DMS 273 treated with DMSO at 0.1 percent for 48 hours (cell line): ENCODE measurements around the gene CPA5.
"Not testable (repeated sequence)": the region's sequence is repeated elsewhere in the genome, so short reads cannot be mapped to it uniquely, and the experiment has no call there.

Source experiments
- DNase-seq: peaks from one replicate; lab custom pipeline; 2025; lab: John Stamatoyannopoulos, UW

The CPA5 gene

GRCh38 chr7:130344271-130344866 is at the start of gene CPA5:
Gene CPA5, plus strand, starts transcription at chr7:130344816. Its CDS starts 1,670 bp downstream, at chr7:130346486.
- DNase-seq: no peak

GRCh38 chr7:130296221-130296951 is 48.2 kb upstream of the CPA5 start:
- no peak for DNase-seq

DNA sequence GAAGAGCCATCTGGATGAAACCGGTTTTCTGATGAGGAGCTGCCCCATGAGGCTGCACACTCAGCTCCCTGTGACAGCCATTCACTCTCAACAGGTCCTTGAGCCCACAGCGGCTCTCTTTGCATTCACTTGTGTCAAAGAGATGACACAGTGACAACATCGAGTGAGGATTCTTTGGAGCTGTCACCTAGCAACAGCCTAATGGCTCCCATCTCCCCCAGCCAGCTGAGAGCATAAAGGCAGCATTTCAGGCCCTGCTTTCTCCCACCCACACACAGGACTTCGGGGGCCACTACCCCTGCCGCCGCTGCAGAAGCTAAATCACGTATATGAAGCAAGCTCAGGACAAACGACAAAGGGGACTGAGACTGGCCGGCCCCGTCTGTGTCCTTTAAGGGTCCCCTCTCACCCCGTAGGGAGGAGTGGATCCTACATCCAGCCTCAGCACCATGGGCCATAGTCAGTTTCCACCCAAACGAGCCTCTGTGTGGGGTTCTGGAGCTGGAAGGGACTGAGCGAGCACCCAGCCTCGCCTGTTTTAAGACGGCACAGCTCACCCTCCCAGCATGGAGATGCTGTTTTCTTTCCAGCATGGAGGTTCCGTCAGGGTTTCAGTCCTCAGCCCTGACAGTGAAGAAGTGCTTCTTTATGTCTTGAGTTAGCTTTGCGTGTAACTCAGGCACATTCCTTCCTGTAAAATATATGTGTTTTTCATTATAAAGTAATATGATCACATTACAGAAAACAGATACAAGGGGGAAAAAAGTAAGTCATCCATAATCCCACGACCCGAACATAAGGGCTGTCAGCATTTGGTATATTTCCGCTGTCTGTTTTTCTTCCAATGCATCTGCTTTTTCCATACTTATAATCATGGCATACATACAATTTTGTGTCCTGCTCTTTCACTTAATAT is 46.7 kb upstream of the CPA5 start:
- no peak for DNase-seq

DNA sequence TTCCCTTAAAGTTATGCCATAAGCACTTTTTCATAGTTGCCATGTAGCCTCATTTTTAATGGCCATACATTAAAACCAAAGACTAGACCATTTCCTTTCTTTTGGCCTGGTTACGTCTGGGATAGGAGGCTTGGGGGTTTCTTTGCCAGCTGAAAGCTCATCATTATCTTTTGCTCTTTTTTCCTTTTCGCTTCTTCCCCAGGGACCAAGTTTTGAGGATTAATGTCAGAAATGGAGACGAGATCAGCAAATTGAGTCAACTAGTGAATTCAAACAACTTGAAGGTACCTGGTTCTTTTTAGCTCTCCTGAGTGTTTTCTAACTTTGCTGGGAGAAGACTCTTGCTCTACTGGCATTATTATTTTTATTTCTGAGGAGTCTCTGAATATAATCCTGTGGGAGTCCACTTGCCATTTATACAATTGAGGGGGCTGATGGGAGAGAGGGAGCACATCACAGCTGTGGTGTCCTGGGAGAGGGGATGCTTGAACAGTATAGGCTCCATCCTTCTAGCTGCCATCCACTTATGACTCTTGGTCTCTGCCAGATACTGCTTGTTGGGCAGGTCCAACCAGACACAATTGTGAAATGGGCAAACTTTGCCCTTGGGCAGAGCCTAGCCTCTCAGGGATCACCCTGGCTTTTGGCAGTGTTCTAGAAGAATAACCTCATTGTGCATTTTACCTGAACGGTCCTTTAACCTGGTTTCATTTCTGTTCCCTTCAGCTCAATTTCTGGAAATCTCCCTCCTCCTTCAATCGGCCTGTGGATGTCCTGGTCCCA is 45.9 kb upstream of the CPA5 start:
- DNase-seq: no peak

DNA sequence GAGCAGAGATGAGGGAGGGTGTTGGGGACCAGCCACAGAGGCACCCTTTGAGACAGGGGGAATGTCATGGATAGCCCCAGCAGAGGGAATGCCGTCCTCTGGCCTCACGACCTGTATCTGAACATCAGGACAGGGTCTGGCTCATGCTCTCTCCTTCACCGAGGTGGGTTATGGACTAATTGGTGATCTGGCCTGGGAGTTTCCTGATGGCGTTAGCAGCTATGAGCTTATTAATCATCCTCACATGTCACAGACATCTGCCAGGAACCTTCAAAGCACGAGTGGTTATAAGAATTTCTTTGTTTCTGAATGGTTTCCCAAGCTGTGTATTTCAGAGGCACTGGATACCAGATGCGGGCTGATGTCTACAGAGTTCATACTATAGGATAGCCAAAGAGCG is 44.8 kb upstream of the CPA5 start:
- no peak for DNase-seq

- no peak for DNase-seq
Observed at GRCh38 chr7:130301501-130302020, 43.1 kb upstream of the CPA5 start.

DNA sequence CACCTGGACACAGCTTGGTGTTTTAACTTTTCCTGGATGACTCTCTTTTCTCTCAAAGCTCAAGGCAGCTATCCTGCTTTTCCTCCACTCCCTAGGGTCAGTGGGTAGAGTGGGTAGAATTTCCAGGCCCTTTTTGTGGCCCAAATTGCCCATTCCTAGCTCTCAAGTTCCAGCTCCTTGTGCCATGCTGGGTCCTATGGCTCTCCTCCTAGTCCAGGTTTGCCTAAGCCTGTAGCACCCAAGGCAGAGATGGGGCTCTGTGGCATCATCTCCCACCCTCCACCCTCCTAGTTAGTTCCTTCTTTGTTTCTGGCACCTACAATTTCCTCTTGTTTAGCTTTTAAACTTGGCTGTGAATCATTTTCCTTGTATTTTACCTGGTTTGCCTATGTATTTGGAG is 42.0 kb upstream of the CPA5 start:
- DNase-seq: no peak

DNA sequence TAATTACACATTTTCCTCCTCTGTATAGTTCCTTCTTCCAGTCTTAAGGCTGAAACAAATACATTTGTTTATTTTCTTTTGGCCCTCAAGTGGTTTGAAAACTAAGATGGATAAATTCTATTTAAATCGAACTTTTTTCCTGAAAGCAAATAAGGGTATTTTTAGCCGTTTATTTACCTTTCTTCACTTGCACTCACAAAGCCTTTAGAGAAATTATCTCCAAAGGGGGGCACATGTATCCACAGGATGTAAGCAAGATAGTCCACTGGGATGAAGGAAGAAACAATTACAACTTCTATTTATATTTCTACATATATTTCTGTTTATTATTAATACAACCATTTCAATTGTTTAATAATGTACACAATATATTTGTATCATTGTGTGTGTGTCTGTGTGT is 41.5 kb upstream of the CPA5 start:
- DNase-seq: no peak

DNA sequence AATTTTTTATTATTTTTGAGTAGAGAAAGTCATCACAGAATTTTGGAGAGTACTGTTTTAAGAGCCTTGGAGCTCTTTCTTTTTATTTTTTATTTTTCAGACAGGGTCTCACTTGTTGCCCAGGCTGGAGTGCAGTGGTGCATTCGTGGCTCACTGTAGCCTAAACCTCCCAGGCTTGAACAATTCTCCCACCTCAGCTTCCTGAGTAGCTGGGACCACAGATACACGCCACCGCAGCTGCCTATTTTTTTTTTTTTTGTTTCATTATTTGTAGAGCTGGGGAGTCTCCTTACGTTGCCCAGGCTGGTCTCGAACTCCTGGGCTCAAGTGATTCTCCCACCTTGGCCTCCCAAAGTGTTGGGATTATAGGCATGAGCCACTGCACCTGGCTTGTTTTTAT is 41.1 kb upstream of the CPA5 start:
- no peak for DNase-seq

DNA sequence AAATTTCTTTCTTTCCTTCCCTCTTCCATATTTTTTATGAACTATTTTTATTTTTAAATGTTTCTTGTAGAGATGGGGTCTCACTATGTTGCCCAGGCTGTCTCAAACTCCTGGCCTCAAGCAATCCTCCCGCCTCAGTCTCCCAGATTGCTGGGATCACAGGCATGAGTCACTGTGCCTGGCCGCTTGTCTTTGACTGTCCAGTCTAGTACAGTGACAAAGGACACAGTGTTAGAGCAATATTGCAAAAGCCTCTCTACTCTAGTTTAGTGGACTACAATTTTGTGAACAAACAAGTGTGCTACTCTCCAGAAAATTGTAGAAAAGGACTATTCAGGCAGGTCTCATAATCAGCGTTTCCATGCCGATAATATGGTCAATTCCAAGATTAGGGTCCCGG is 40.6 kb upstream of the CPA5 start:
- DNase-seq: no peak

DNA sequence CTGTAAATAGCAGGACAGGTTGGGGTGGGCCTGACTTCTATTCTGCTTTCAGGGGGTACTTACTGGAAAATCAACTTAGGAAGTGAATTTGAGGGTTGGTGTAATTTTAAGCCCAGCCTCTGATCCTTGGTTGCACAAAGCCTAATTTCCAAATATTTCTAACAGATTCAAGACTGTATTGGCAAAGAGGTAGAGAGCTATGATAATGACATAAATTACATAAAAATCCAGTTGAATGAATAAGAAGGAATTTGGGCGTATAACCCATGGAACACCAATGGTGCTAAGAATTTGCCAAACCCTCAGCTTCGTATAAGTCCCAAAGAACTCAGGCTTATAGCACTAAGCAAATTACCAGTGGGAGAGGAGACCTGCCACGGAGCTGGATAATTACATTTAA is 39.7 kb upstream of the CPA5 start:
- no peak for DNase-seq

DNA sequence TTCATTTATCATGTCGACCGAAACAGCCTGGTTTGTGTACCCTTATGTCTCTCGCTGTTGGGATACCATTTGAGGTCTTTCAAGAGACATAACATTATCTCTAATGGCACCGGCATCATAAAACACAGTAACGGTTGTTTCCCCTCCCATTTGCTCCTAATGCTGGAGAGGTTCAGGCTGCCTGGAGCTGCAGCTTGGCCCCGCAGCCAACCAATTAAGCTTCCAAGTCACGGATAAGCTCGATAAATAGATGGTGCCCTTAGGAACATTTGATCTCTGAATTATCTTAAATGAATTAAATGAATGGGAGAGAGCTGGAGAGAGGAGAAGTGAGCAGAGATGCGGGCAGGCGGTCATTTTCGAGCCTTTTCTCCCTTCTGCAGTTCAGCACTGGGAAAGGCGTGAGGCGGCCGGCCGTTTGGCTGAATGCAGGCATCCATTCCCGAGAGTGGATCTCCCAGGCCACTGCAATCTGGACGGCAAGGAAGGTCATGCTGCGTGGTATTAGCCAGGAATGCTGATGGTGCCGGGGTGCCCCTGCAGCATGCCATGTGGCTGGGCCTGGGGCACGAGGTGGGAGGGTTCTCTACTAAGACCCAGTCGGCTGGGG is 39.1 kb upstream of the CPA5 start:
- DNase-seq: no peak

DNA sequence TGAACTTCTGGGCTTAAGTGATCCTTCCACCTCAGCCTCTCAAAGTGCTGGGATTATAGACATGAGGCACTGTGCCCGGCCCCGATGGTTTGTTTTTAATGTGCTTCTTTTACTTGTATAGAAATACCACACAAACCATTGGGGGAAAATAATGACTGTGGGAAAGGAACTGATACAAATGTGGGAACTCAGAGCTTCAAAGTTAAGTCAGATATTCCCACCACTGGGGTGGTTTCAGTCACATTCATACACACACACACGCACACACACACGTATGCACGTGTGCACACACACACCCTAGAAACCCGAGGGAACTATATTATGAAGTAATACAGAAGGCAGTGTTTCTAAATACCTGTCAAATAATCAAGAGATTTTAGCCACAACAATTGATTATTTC is 34.6 kb upstream of the CPA5 start:
- no peak for DNase-seq

DNA sequence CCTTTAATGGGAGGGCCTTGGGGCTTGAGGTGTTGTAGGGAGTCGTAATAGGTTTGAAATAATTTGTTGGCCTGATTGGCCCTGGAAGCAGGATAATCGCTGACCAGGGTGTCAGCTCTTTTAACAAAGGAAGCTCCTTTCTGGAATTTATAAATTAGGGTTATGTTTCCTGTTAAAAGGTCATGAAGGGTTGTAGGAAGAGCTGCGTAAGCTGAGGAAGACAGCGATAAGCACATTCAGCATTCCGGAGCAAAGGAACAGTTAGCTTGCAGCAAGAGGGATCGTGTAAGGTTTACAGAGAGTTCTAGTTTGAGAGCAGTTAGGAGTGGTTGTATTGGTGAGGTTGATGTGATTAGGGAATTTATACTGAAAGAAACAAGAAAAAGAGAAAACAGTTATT is 30.3 kb upstream of the CPA5 start:
- no peak for DNase-seq

DNA sequence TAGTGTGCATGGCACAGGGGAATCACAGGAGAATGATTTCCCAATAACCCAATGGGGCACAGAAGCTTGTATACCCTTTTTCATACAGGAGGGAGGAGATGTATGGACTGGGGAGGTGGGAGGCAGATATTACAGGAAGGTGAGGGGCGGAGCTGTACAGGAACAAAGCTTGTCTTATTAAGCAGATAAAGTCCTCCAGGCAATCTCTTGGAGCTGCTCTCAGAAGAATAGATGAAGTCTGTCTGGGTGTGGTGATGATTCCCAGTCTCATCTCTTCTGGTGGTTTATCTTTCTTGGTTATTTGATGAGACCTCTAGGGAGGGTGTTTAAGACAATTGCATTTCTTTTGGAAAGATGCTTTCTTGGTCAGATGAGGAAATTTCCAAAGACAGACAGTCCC is 25.1 kb upstream of the CPA5 start:
- no peak for DNase-seq

DNA sequence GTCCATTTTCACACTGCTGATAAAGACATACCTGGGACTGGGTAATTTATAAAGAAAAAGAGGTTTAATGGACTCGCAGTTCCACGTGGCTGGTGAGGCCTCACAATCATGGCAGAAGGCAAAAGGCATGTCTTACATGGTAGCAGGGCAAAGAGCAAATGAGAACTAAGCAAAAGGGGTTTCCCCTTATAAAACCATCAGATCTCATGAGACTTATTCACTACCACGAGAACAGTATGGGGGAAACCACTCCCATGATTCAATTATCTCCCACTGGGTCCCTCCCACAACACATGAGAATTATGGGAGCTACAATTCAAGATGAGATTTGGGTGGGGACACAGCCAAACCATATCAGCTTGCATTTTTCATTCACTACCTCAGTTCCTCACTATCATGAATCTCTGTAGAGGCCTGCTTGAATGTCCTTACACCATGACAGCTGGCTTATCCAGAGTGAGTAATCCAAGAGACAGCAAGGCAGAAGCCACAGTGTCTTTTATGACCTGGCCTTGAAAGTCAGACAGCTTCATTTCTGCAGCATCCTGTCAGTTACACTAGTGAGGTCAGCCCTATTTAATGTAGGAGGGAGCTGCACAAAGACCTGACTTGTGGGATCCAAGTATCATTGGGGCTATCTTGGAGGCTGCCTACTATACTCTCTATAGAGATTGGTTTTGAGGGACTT is 22.9 kb upstream of the CPA5 start:
- not testable (repeated sequence) for DNase-seq

DNA sequence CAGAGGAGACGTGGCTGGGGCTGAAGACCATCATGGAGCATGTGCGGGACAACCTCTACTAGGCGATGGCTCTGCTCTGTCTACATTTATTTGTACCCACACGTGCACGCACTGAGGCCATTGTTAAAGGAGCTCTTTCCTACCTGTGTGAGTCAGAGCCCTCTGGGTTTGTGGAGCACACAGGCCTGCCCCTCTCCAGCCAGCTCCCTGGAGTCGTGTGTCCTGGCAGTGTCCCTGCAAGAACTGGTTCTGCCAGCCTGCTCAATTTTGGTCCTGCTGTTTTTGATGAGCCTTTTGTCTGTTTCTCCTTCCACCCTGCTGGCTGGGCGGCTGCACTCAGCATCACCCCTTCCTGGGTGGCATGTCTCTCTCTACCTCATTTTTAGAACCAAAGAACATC is 22.0 kb upstream of the CPA5 start:
- DNase-seq: no peak

- DNase-seq: peak; percentile 47
Observed at GRCh38 chr7:130324306-130324943, 20.2 kb upstream of the CPA5 start.

GRCh38 chr7:130329681-130330080 is 14.9 kb upstream of the CPA5 start:
- DNase-seq: peak; percentile 67
